Activated CD4-positive, alpha-beta T cell treated with anti-CD3 and anti-CD28 coated beads, Interleukin-2, Interleukin-6, amounts not matched to agents 100 ng/mL and 50 ng/mL, durations not matched to agents 16 hours and 8 hours (primary cell): Measurements from ENCODE around the gene VCL.
A peak's percentile ranks its signal among the peaks of the same experiment; 100 is the strongest.
"Not testable (repeated sequence)": the region's sequence is repeated elsewhere in the genome, so short reads cannot be mapped to it uniquely, and the experiment has no call there.

Source experiments
- DNase-seq: peaks from one replicate; pipeline ENCODE4 v3.0.0-alpha.2; 2020

VCL gene

GRCh38 chr10:74011017-74011416 is 13.1 kb downstream of the VCL start:
- no peak for DNase-seq

DNA sequence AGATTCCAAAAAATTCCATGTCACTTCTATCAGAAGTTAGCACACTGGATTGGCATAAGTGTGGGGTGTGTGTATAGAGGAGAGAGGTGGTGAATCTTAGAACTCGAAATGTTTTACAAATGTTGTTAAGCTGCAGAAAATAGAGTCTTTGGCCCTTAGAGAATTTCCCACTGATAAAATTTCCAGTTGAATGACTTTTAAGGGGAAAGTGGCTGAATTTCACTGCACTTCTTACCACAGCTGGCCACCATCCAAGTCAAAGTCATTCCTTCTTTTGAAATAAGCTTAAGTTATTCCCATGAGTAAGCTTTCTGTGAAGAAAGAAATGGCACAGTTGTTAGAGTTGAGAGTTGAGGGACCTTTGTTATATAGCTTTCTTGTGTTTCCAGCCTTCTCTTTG is 13.9 kb downstream of the VCL start:
- no peak for DNase-seq

DNA sequence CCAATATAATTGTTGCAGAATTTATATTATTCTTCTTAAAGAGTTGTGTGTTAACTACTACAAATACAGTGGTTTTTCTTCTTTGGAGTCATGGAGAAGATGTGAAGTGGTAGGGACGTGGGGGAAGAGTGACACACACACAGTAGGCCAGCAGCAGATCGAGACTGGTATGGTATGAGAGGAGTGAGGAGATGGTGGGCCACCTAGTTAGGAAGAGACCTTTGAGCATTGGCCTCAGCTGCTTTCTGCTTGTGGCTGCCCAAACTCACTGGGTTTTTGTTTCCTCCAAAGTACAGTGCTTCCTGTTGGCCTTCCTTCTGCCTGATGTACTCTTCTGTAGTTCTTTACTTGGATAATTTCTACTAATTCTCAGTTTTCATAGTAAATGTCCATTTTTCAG is 14.6 kb downstream of the VCL start:
- no peak for DNase-seq

- DNase-seq = no peak
Measured at GRCh38 chr10:74013004-74013403, 15.1 kb downstream of the VCL start.

- DNase-seq = not testable (repeated sequence)
Measured at GRCh38 chr10:74014574-74014973, 16.7 kb downstream of the VCL start.

- DNase-seq = no peak
Measured at GRCh38 chr10:74018241-74018640, 20.3 kb downstream of the VCL start.

DNA sequence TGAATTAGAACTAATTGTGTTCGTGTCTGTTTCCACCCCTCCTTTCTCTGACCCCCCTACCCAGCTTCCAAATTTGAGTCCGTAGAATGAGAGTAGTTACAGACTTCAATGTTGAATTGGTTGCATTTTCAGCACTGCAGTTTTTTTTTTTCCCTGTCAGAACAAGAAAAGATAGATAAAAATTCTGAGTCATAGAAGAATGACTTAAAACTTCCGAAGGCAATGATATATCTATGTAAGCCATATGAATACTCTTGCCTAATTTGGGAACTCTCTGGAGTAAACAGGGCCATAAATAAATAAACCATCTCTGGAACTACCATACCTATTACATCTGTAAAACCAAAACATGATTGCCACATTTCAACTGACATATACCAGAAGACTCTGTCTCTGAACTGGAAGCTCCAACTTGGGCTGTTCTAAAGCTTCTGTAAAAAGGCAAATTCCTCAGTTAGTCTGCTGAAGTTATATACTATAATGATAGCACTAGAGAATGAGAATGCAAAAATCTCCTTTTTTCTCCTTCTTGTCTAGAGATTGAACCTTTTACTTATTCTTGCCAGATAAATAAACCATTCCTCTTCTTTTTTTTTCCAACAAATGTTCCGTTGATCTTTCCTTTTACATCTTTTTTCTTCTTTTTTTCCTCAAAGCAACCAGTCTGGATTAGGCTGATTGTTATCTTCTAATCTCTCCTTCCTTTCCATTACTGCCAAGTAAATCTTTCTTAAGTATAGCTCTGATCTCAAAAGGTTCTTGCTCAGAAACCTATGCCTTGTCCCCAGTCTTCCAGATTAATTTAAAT is 23.5 kb downstream of the VCL start:
- DNase-seq = peak; percentile 48

- DNase-seq = peak; percentile 32
Measured at GRCh38 chr10:74022926-74023629, 25.2 kb downstream of the VCL start.

DNA sequence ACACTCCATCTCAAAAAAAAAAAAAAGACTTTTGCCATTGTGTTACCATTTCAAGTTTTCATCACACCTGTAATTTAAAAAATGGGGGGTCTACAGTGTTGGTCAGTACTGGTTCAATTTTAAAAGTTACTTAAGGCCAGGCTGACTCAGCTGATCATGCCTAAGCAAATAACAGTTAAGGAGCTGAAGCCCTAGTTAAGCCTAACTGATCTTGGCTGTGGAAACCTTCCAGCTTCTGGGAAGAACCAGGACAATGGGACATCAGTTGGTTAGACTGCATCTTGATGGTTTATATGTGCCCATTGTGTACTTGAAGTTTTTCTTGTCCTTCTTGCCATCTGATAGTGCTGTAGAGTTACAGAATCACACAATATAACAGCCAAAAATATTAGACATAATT is 26.7 kb downstream of the VCL start:
- no peak for DNase-seq

DNA sequence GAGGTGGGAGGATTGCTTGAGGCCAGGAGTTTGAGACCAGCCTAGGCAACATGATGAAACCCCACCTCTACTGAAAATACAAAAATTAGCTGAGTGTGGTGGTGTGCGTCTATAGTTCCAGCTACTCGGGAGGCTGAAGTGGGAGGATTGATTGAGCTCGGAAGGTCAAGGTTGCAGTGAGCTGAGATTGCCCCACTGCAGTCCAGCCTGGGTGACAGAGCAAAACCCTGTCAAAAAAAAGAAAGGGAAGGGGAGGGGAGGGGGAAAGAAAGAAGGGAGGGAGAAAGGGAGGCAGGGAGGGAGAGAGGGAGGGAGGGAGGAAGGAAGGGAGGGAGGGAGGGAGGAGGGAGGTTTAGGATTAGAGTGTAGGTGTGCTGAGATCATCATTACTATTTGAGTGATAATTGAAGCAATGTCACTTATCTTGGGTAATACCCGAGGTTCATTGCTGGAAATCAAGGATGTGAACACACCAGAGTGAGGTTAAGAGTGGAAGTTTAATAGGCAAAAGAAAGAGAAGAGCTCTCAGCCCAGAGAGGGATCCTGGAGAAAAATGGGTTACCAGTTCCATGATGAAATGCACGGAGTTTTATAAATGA is 27.6 kb downstream of the VCL start:
- DNase-seq = no peak

DNA sequence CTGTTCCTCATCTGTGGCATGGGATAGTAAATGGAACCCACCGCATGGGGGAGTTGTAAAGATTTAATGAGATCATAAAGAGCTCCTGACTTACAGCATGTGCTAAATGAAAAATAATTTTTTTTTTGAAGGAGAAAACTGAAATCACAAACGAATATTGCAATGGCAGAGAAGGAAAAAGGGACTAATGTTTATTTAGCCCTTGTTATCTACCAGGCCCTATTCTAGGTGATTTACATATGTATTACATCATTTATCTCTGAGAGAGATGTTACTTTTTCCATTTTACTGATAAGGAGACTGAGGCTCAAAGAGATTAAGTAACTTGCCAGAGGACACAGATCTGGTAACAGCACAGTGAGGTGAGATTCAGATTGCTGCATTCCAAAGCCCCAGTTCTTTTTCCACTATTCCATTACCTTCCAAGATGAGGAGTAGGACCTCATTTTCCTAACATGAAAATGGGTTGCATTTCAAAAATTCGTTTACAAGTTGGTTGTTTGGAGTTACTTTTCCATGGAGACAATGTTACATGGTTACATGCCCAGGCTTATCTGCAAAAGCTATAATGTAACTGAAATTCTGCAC is 28.6 kb downstream of the VCL start:
- no peak for DNase-seq

DNA sequence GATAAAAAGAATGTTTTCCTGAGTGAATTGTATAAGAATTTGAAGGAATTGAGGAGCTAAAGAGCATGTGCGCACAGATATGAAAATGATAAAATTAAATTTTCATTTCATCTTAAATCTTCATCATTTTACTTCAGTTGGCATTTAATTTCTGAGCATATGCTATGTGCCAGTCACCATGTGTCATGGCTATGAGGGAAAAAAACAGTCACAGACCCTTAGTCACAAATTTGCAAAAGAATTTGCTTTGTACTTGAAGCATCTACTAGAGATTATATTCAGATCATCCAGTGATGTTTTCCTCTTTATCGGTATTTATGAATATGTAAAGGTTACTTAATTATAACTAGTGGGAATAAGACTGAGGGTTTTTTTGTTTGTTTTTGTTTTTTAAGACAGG is 29.8 kb downstream of the VCL start:
- no peak for DNase-seq

- no peak for DNase-seq
Measured at GRCh38 chr10:74029943-74030342, 32.0 kb downstream of the VCL start.

GRCh38 chr10:74032208-74032607 is 34.3 kb downstream of the VCL start:
- DNase-seq = not testable (repeated sequence)

DNA sequence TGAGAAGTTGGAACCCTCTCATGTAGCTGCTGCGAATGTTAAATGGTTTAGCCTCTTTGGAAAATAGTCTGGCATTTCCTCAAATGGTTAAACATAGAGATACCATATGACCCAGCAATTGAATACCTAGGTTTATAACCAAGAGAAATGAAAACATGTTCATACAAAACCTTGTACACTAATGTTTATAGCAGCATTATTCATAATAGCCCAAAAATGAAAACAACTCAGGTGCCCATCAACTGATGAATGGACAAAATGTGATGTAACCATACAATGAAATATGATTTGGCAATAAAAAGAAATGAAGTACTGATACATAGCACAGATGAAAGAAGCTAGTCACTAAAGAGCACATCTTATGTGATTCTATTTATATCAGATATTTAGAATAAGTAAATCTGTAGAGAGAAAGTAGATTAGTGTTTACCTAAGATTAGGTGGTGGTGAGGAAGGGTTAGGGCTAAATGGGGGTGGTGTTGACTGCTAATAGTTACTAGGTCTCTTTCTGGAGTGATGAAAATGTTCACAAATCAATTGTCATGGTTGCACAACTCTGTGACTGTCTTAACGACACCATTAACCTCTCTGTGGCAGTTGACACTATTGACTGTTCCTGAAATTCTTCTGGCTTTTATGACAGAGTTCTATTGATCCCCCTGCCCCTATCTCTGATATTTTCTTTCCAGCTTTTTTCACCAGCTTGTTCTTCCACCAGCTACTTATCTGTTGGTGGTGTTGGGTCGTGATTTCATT is 35.2 kb downstream of the VCL start:
- DNase-seq = no peak

DNA sequence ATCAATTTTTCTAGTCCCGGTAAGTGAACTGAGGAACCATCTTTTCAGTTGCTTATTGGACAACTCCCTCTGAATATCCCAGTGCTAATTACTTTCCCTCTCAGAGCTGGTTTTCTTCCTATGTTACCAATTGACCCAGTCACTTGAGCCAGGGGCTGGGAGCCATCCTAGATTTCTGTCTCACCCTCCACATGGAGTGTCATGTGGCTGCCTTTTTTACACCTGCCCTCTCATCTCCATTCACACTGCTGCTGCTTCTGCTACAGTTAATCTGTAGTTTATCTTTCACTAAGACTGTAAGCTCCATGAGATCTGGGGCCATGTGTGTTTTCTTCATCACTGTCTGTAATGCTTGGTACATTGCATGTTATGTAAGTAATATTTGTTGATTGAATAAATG is 35.8 kb downstream of the VCL start:
- DNase-seq = no peak

- DNase-seq = no peak
Measured at GRCh38 chr10:74034301-74034700, 36.4 kb downstream of the VCL start.

DNA sequence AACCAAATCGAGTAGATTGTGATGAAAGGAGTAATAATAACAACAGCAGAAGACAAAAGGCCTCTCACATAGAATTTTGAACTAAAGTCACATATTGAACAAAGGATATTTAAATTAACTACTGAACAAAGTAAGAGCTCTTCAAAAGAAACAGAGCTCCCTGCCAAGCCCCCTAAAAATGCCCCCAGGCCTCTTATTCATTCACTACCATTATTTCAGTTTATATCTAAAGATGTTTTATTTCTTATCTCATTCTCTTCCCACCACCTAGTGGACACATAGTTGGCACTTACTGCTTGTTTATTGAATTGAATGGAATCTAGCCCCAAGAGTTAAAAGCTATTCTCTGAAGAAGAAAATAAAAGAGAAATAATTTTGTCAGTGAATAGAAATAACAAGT is 37.4 kb downstream of the VCL start:
- DNase-seq = no peak

- no peak for DNase-seq
Measured at GRCh38 chr10:74036474-74036873, 38.6 kb downstream of the VCL start.

DNA sequence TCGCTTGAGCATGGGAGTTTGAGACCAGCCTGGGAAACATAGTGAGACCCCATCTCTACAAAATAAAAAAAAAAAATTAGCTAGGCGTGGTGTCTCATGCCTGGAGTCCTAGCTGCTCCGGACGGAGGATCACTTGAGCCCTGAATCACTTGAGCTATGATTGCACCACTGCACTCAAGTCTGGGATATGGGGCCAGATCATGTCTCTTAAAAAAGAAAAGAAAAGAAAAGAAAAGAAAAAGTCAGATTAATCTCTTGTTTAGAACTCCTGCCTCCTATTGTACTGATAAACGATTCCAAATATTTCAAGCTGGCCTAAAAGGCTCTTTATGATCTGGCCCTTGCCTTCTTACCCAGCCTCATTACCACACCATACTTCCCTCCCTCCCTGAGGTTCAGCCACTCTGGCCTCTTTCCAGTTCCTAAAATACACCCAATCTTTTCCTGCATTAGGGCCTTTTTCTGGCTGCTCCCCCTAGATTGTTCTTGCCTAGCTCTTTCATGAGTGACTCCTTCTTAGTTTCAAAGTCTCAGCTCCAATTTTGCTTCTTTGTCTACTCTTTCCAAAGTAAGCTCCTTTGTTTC is 41.7 kb downstream of the VCL start:
- DNase-seq = no peak

- DNase-seq = no peak
Measured at GRCh38 chr10:74040200-74041126, 42.5 kb downstream of the VCL start.
